Endothelial cell of umbilical vein (primary cell): ENCODE data around the gene TRMT2A. TPM values are rescaled to one million over a fixed set of nuclear protein-coding genes. Genes with fewer than 3 reads are reported as not detected.

Experiments
- BruUV-seq: library from RNA; stranded (reverse); fragments of 400-500 nt; replicated peaks from 2 replicates; lab custom pipeline; 2021; lab: Mats Ljungman, UMichigan
- CTCF ChIA-PET: fragments of 300-600, 350-600 bp; sonication (Branson Sonifier 250); formaldehyde crosslinking; loops from one replicate; lab custom pipeline; 2021; ENCODE audit warnings: antibody characterized with exemption, inconsistent platforms; lab: Charles Lee
- POLR2A ChIA-PET: fragments of 300-600, 350-600 bp; sonication (Branson Sonifier 250); formaldehyde crosslinking; loops from one replicate; lab custom pipeline; 2021; ENCODE audit warnings: antibody characterized with exemption, inconsistent platforms; lab: Charles Lee
- DNase-seq: peaks from one replicate; pipeline ENCODE4 v3.0.0-alpha.2; 2011; ENCODE audit warnings: low read depth, low spot score
- FAIRE-seq: peaks from 2 replicates; lab custom pipeline; 2011; peaks lifted over from hg19 to GRCh38; lab: Jason Lieb, UNC
- H2AFZ ChIP-seq: 2 replicates; pipeline ENCODE4 v1.6.0; 2012; ENCODE audit warnings: low read depth, low read length, control low read depth, inconsistent platforms
- H3K27ac ChIP-seq: 2 replicates; pipeline ENCODE4 v1.5.1; 2011; ENCODE audit warnings: low read depth, mild to moderate bottlenecking, control low read depth, low read length, moderate library complexity; ENCODE audit not compliant: insufficient read depth
- H3K27me3 ChIP-seq, 2 experiments: 2 replicates each; pipeline versions ENCODE4 v1.6.0 to v1.6.1; 2011; ENCODE audit warnings: low read length in 2 of 2, mixed read lengths in 1 of 2; ENCODE audit not compliant: control insufficient read depth in 2 of 2, insufficient read depth in 2 of 2
- H3K36me3 ChIP-seq, 2 experiments: 2 replicates in 1 of 2; 3 replicates in 1 of 2; pipeline ENCODE4 v1.5.1; 2011; ENCODE audit warnings: low read length in 2 of 2, mild to moderate bottlenecking in 1 of 2, moderate library complexity in 1 of 2; ENCODE audit not compliant: control insufficient read depth in 2 of 2, insufficient read depth in 2 of 2; ENCODE audit errors: extremely low read depth in 1 of 2
- H3K4me1 ChIP-seq: 3 replicates; pipeline ENCODE4 v1.5.1; 2011; ENCODE audit warnings: mild to moderate bottlenecking, low read length; ENCODE audit not compliant: control insufficient read depth, insufficient read depth; ENCODE audit errors: extremely low read depth
- H3K4me2 ChIP-seq: 2 replicates; pipeline ENCODE4 v1.6.1; 2011; ENCODE audit warnings: low read length, control low read depth, mixed read lengths; ENCODE audit not compliant: insufficient read depth
- H3K4me3 ChIP-seq, 3 experiments: fragments of 200-600 bp in 1 of 3; sonication (generic), shearing (Covaris generic) in 1 of 3; replicated peaks in 1 of 3; 2 replicates each; pipeline ENCODE4 v1.5.1; 2011 to 2016; ENCODE audit warnings: control low read depth in 3 of 3, low read length in 3 of 3, mild to moderate bottlenecking in 2 of 3, inconsistent platforms in 1 of 3, low read depth in 1 of 3, moderate library complexity in 1 of 3; ENCODE audit not compliant: insufficient read depth in 1 of 3
- H3K79me2 ChIP-seq: 2 replicates; pipeline ENCODE4 v1.6.0; 2012; ENCODE audit warnings: low read length, inconsistent platforms; ENCODE audit not compliant: control insufficient read depth, insufficient read depth
- H3K9ac ChIP-seq: replicated peaks from 2 replicates; pipeline ENCODE3; 2011; ENCODE audit warnings: low read length, control low read depth; ENCODE audit not compliant: insufficient read depth; ENCODE audit errors: extremely low read depth
- H3K9me1 ChIP-seq: replicated peaks from 3 replicates; pipeline ENCODE4 v1.6.0; 2011; ENCODE audit warnings: mild to moderate bottlenecking, low read length; ENCODE audit not compliant: control insufficient read depth, insufficient read depth; ENCODE audit errors: extremely low read depth
- H3K9me3 ChIP-seq: replicated peaks from 2 replicates; pipeline ENCODE4 v1.5.1; 2012; ENCODE audit warnings: low read length, inconsistent platforms; ENCODE audit not compliant: control insufficient read depth, insufficient read depth
- H4K20me1 ChIP-seq: replicated peaks from 2 replicates; pipeline ENCODE3; 2011; ENCODE audit warnings: mild to moderate bottlenecking, low read length; ENCODE audit not compliant: control insufficient read depth, insufficient read depth; ENCODE audit errors: extremely low read depth
- CTCF ChIP-seq, 2 donors: IDR thresholded peaks; 1 replicate in 1 of 2; 2 replicates in 1 of 2; pipeline ENCODE4 v1.5.1; 2011; ENCODE audit warnings: low read length in 2 of 2, mild to moderate bottlenecking in 2 of 2, moderate library complexity in 2 of 2, control low read depth in 1 of 2, inconsistent platforms in 1 of 2, low read depth in 1 of 2; ENCODE audit not compliant: insufficient read depth in 1 of 2; ENCODE audit errors: extremely low read depth in 1 of 2
- GATA2 ChIP-seq: IDR thresholded peaks from 2 replicates; pipeline ENCODE4 v1.7.0; 2011; ENCODE audit warnings: low read depth, mild to moderate bottlenecking, moderate library complexity, mixed read lengths, low read length; ENCODE audit not compliant: insufficient read length, insufficient read depth
- JUN ChIP-seq: IDR thresholded peaks from 2 replicates; pipeline ENCODE4 v1.6.1; 2011; ENCODE audit warnings: borderline replicate concordance, low read depth; ENCODE audit not compliant: insufficient read length, insufficient read depth
- MAX ChIP-seq: IDR thresholded peaks from 2 replicates; pipeline ENCODE4 v1.6.1; 2011; ENCODE audit not compliant: insufficient read depth, insufficient read length
- POLR2A ChIP-seq: IDR thresholded peaks from 2 replicates; pipeline ENCODE4 v1.6.1; 2012; ENCODE audit warnings: low read depth, mild to moderate bottlenecking, control low read depth, low read length
- POLR2AphosphoS5 ChIP-seq: IDR thresholded peaks from 2 replicates; pipeline ENCODE4 v1.6.1; 2012; ENCODE audit warnings: low read depth, mild to moderate bottlenecking, control low read depth, low read length, moderate library complexity; ENCODE audit not compliant: insufficient read depth
- dilution Hi-C: fragments of 300-500 bp; cut with MboI; formaldehyde crosslinking; loops from one replicate; pipeline ENCODE4 v1.15.0; 2019; ENCODE audit warnings: low sequenced_read_pairs; ENCODE audit not compliant: extremely low pct_ligation_motif_present
- intact Hi-C: fragments of 100-400 bp; cut with micrococcal nuclease; formaldehyde crosslinking; loops from one replicate; pipeline ENCODE4 v1.10.0; 2022
- polyA plus RNA-seq, 4 experiments: library from polyadenylated mRNA; depleted of rRNA in 3 of 4; stranded (reverse) in 3 of 4; unstranded in 1 of 4; fragments of >200 nt; gene quantifications; 2 replicates each; pipeline versions ENCODE4 v1.2.1 to v1.2.3, GENCODE V29; 2011 to 2012; ENCODE audit warnings: missing spikeins in 1 of 4
- total RNA-seq: library from RNA; stranded (reverse); gene quantifications from 2 replicates; pipeline ENCODE4 v1.2.3, GENCODE V29; 2021

Gene TRMT2A
- total and polyA plus RNA-seq, 2 donors (not counting 3 experiments of a cell fraction or from before 2014, with no cell fraction given): 51.2 to 61.9 TPM

- H3K9ac ChIP-seq: no peak overlapping the region
- no peak overlapping the region for H2AFZ ChIP-seq
- no peaks in the 10 kb centered on the region for H3K9me1 ChIP-seq
- no peaks in the 10 kb centered on the region for H3K4me1 ChIP-seq
- TF ChIP-seq POLR2A (no peak), MAX (no peak), JUN (no peak), POLR2AphosphoS5 (no peak), CTCF (IDR thresholded peaks at IDR 0.05; ENCODE audit: extremely low read depth in 1 of 2, insufficient read depth in 1 of 2, low read depth in 1 of 2, low read length in 2 of 2) (no peak), GATA2 (no peak)
- H3K27ac ChIP-seq: no peak overlapping the region
- no peaks in the 10 kb centered on the region for H3K27me3 ChIP-seq
- no peak for DNase-seq
- peaks cover 34% of the 10 kb centered on the region for H3K79me2 ChIP-seq
- CTCF ChIA-PET: no interaction called here
- POLR2A ChIA-PET: no interaction called here
- no TSS peak for BruUV-seq
- H3K4me2 ChIP-seq: no peak overlapping the region
- H3K9me3 ChIP-seq: no peaks in the 10 kb centered on the region
- H4K20me1 ChIP-seq: no peaks in the 10 kb centered on the region
- FAIRE-seq: no peak
- H3K4me3 ChIP-seq: no peak overlapping the region
- dilution Hi-C loops: no loop called here
- intact Hi-C loops: no loop called here
- H3K36me3 ChIP-seq: peaks cover 3 to 16% of the 10 kb centered on the region in 2 experiments
Observed at GRCh38 chr22:20140107-20140445, 23.1 kb upstream of the TRMT2A start.
